Activated CD8-positive, alpha-beta memory T cell treated with anti-CD3 and anti-CD28 coated beads for 24 hours (primary cell): Measurements from ENCODE around the gene CD46.
"Not testable (repeated sequence)": the region's sequence is repeated elsewhere in the genome, so short reads cannot be mapped to it uniquely, and the experiment has no call there.

Experiments
- DNase-seq: peaks from one replicate; pipeline ENCODE4 v3.0.0-alpha.2; 2020

Gene CD46

GRCh38 chr1:207752456-207752998 is 673 bp downstream of the CD46 start:
- no peak for DNase-seq

GRCh38 chr1:207753611-207754010 is 1.8 kb downstream of the CD46 start:
- DNase-seq: no peak

GRCh38 chr1:207754011-207754410 is 2.2 kb downstream of the CD46 start:
- DNase-seq: no peak

GRCh38 chr1:207754974-207755700 is 3.3 kb downstream of the CD46 start:
- no peak for DNase-seq

- DNase-seq: no peak
Measured at GRCh38 chr1:207755846-207756693, 4.2 kb downstream of the CD46 start.

- no peak for DNase-seq
Measured at GRCh38 chr1:207762622-207763021, 10.8 kb downstream of the CD46 start.

- DNase-seq: no peak
Measured at GRCh38 chr1:207763091-207763490, 11.2 kb downstream of the CD46 start.

- no peak for DNase-seq
Measured at GRCh38 chr1:207763972-207764371, 12.1 kb downstream of the CD46 start.

GRCh38 chr1:207766569-207766968 is 14.7 kb downstream of the CD46 start:
- DNase-seq: no peak

- not testable (repeated sequence) for DNase-seq
Measured at GRCh38 chr1:207770514-207770913, 18.7 kb downstream of the CD46 start.

- not testable (repeated sequence) for DNase-seq
Measured at GRCh38 chr1:207776045-207776444, 24.2 kb downstream of the CD46 start.

GRCh38 chr1:207777412-207777811 is 25.6 kb downstream of the CD46 start:
- DNase-seq: not testable (repeated sequence)

- no peak for DNase-seq
Measured at GRCh38 chr1:207779008-207779407, 27.2 kb downstream of the CD46 start.

- DNase-seq: no peak
Measured at GRCh38 chr1:207781312-207781711, 29.5 kb downstream of the CD46 start.

GRCh38 chr1:207787776-207788175 is 35.9 kb downstream of the CD46 start:
- no peak for DNase-seq

GRCh38 chr1:207789386-207789785 is 37.5 kb downstream of the CD46 start:
- DNase-seq: no peak

GRCh38 chr1:207789792-207790787 is 38.2 kb downstream of the CD46 start:
- DNase-seq: no peak

- no peak for DNase-seq
Measured at GRCh38 chr1:207791290-207791689, 39.4 kb downstream of the CD46 start.

- DNase-seq: no peak
Measured at GRCh38 chr1:207793327-207793726, 41.5 kb downstream of the CD46 start.

GRCh38 chr1:207794861-207795260 is 43.0 kb downstream of the CD46 start:
- no peak for DNase-seq

- peak; percentile 89 for DNase-seq
Measured at GRCh38 chr1:207797229-207797973, 45.5 kb downstream of the CD46 start.

- peak; percentile 65 for DNase-seq
Measured at GRCh38 chr1:207798847-207799246, 47.0 kb downstream of the CD46 start.
